Keratinocyte (primary cell): ENCODE measurements around the gene RPL32. TPM values are rescaled to one million over a fixed set of nuclear protein-coding genes. Genes with fewer than 3 reads are reported as not detected.
"Not testable (repeated sequence)": the region's sequence is repeated elsewhere in the genome, so short reads cannot be mapped to it uniquely, and the experiment has no call there.

Source experiments
- DNase-seq: peaks from one replicate; pipeline ENCODE4 v3.0.0-alpha.2; 2011; ENCODE audit warnings: low read depth, missing footprints, low spot score
- FAIRE-seq: peaks from 2 replicates; lab custom pipeline; 2011; peaks lifted over from hg19 to GRCh38; lab: Jason Lieb, UNC
- H2AFZ ChIP-seq: 2 replicates; pipeline ENCODE4 v1.6.0; 2012; ENCODE audit warnings: low read length, control low read depth, inconsistent platforms; ENCODE audit not compliant: control insufficient read depth
- H3K27ac ChIP-seq: 2 replicates; pipeline ENCODE4 v1.5.1; 2011; ENCODE audit warnings: low read length; ENCODE audit not compliant: control insufficient read depth, insufficient read depth
- H3K27me3 ChIP-seq: 3 replicates; pipeline ENCODE4 v1.6.0; 2011; ENCODE audit warnings: low read length; ENCODE audit not compliant: control insufficient read depth, insufficient read depth; ENCODE audit errors: extremely low read depth
- H3K36me3 ChIP-seq, 2 experiments: 2 replicates in 1 of 2; 3 replicates in 1 of 2; pipeline ENCODE4 v1.5.1; 2011; ENCODE audit warnings: low read length in 2 of 2, mild to moderate bottlenecking in 1 of 2; ENCODE audit not compliant: control insufficient read depth in 2 of 2, insufficient read depth in 2 of 2; ENCODE audit errors: extremely low read depth in 1 of 2
- H3K4me1 ChIP-seq: 3 replicates; pipeline ENCODE4 v1.5.1; 2011; ENCODE audit warnings: low read length; ENCODE audit not compliant: control insufficient read depth, insufficient read depth; ENCODE audit errors: extremely low read depth
- H3K4me2 ChIP-seq: 3 replicates; pipeline ENCODE4 v1.6.0; 2011; ENCODE audit warnings: low read depth, low read length; ENCODE audit not compliant: control insufficient read depth, insufficient read depth; ENCODE audit errors: extremely low read depth
- H3K4me3 ChIP-seq, 3 experiments: fragments of 200-600 bp in 1 of 3; sonication (generic) in 1 of 3; 2 replicates in 2 of 3; 3 replicates in 1 of 3; pipeline ENCODE4 v1.5.1; 2011 to 2016; ENCODE audit warnings: low read length in 3 of 3, mild to moderate bottlenecking in 3 of 3, control low read depth in 2 of 3, inconsistent platforms in 1 of 3, low read depth in 1 of 3, mixed read lengths in 1 of 3, mixed run types in 1 of 3, moderate library complexity in 1 of 3; ENCODE audit not compliant: control insufficient read depth in 2 of 3, insufficient read depth in 2 of 3; ENCODE audit errors: extremely low read depth in 1 of 3
- H3K79me2 ChIP-seq: 2 replicates; pipeline ENCODE4 v1.6.0; 2012; ENCODE audit warnings: low read length; ENCODE audit not compliant: control insufficient read depth, insufficient read depth
- H3K9ac ChIP-seq: 3 replicates; pipeline ENCODE4 v1.6.0; 2011; ENCODE audit warnings: low read length; ENCODE audit not compliant: control insufficient read depth, insufficient read depth; ENCODE audit errors: extremely low read depth
- H3K9me1 ChIP-seq: 3 replicates; pipeline ENCODE4 v1.6.0; 2011; ENCODE audit warnings: low read length; ENCODE audit not compliant: control insufficient read depth, insufficient read depth; ENCODE audit errors: extremely low read depth
- H3K9me3 ChIP-seq: 2 replicates; pipeline ENCODE4 v1.5.1; 2012; ENCODE audit warnings: low read depth, low read length; ENCODE audit not compliant: control insufficient read depth
- H4K20me1 ChIP-seq: 3 replicates; pipeline ENCODE4 v1.6.0; 2011; ENCODE audit warnings: low read length; ENCODE audit not compliant: control insufficient read depth, insufficient read depth; ENCODE audit errors: extremely low read depth
- EZH2 ChIP-seq: IDR thresholded peaks from one replicate; pipeline ENCODE4 v1.6.1; 2012; ENCODE audit warnings: inconsistent platforms, mild to moderate bottlenecking, low read length, moderate library complexity
- dilution Hi-C: fragments of 300-500 bp; cut with MboI; formaldehyde crosslinking; loops from one replicate; pipeline ENCODE4 v1.7.0; 2020; ENCODE audit warnings: low sequenced_read_pairs; ENCODE audit not compliant: extremely low pct_ligation_motif_present
- polyA plus RNA-seq, 5 experiments: library from polyadenylated mRNA; depleted of rRNA in 3 of 5; stranded (reverse) in 3 of 5; stranded (forward) in 1 of 5; unstranded in 1 of 5; fragments of >200 nt; gene quantifications; 1 replicate in 1 of 5; 2 replicates in 3 of 5; 3 replicates in 1 of 5; pipeline versions ENCODE4 v1.2.1 to v1.2.3, GENCODE V29; 2011 to 2012; ENCODE audit warnings: missing spikeins in 2 of 5, low read depth in 1 of 5, low replicate concordance in 1 of 5
- TF ChIP-seq, protein P1 (sequence below), 3 experiments: IDR thresholded peaks in 1 of 3; conservative IDR thresholded peaks in 1 of 3; optimal IDR thresholded peaks in 1 of 3; 2 replicates in 2 of 3; 3 replicates in 1 of 3; pipeline versions ENCODE3 to v1.5.1; 2011; ENCODE audit warnings: low read length in 3 of 3, mild to moderate bottlenecking in 3 of 3, moderate library complexity in 2 of 3, control low read depth in 1 of 3, inconsistent platforms in 1 of 3; ENCODE audit not compliant: insufficient read depth in 2 of 3; ENCODE audit errors: extremely low read depth in 1 of 3

Gene RPL32
- polyA plus RNA-seq, 1 donor (not counting 4 experiments of a cell fraction or from before 2014, with no cell fraction given): 2,534 TPM

DNA sequence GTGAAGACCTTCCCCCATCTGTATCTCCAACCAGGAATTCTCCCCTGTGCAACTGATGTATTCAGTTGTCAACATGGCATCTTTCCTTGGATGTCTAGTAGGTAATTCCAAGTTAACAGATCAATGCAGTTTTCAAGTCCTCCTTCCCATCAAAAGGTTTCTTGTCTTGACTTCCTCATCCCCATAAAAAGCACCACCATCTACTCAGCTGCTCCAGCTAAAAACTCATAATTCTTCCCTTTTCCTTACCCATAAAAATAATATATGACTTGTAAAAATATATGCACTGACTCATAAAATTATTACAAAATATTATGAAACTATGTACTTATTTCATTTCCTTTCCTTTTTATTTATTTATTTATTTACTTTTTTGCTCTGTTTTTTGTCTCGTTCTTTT, 49.9 kb downstream of the RPL32 start:
- FAIRE-seq: no peak
- dilution Hi-C loops: no loop called here
- no peak for DNase-seq

DNA sequence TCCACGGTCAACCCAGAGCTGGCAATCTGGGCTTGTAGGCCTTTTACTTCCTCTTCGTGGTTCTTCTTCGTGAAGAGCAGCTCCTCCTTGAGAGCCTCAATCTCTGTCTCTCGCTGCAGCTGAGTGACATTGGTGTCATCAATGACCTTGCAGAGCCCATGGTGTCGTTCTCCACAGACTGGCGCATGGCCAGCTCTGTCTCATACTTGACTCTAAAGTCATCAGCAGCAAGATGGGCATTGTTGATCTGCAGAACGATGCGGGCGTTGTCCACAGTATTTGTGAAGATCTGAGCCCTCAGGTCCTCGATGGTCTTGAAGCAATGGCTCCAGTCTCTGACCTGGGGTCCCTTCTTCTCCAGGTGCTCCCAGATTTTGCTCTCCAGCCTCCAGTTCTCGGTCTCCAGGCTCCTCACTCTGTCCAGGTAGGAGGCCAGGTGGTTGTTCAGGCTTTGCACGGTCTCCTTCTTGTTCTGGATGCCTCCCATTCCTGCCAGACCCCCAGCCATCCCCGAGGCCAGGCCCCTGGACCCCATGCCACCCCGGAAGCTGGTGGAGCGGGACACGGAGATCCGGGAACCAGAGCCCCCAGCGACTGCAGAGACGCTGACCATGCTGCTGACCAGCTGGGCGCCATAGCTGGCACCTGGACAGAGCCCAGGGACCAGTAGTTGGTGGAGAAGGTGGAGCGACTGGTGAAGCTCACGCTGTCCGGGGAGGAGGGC, 53.2 kb downstream of the RPL32 start:
- H3K4me3 ChIP-seq, H3K79me2 ChIP-seq, H3K4me1 ChIP-seq, dilution Hi-C loops, H4K20me1 ChIP-seq, H3K9me3 ChIP-seq, H3K36me3 ChIP-seq, DNase-seq, H3K27me3 ChIP-seq, H3K27ac ChIP-seq, H3K9ac ChIP-seq, H3K4me2 ChIP-seq, H2AFZ ChIP-seq, H3K9me1 ChIP-seq, FAIRE-seq: not testable (repeated sequence)

More for the DNA sequence above, 49.9 kb downstream of the RPL32 start:
- no peak for TF ChIP-seq EZH2
- TF ChIP-seq, protein P1, sequence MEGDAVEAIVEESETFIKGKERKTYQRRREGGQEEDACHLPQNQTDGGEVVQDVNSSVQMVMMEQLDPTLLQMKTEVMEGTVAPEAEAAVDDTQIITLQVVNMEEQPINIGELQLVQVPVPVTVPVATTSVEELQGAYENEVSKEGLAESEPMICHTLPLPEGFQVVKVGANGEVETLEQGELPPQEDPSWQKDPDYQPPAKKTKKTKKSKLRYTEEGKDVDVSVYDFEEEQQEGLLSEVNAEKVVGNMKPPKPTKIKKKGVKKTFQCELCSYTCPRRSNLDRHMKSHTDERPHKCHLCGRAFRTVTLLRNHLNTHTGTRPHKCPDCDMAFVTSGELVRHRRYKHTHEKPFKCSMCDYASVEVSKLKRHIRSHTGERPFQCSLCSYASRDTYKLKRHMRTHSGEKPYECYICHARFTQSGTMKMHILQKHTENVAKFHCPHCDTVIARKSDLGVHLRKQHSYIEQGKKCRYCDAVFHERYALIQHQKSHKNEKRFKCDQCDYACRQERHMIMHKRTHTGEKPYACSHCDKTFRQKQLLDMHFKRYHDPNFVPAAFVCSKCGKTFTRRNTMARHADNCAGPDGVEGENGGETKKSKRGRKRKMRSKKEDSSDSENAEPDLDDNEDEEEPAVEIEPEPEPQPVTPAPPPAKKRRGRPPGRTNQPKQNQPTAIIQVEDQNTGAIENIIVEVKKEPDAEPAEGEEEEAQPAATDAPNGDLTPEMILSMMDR (optimal IDR thresholded peaks at IDR 0.05 in 1 of 3, IDR thresholded peaks at IDR 0.05 in 1 of 3, conservative IDR thresholded peaks at IDR 0.05 in 1 of 3; ENCODE audit: extremely low read depth in 1 of 3, insufficient read depth in 2 of 3, low read length in 3 of 3): no peak
- Histone ChIP-seq H3K4me3 (no peak overlapping the region), H3K9ac (no peak overlapping the region), H3K9me1 (no peaks in the 10 kb centered on the region), H3K27me3 (peaks cover 5% of the 10 kb centered on the region), H3K9me3 (no peaks in the 10 kb centered on the region), H4K20me1 (no peaks in the 10 kb centered on the region), H2AFZ (no peak overlapping the region), H3K4me1 (no peaks in the 10 kb centered on the region), H3K36me3 (no peaks in the 10 kb centered on the region), H3K27ac (no peak overlapping the region), H3K4me2 (no peak overlapping the region), H3K79me2 (no peaks in the 10 kb centered on the region)

DNA sequence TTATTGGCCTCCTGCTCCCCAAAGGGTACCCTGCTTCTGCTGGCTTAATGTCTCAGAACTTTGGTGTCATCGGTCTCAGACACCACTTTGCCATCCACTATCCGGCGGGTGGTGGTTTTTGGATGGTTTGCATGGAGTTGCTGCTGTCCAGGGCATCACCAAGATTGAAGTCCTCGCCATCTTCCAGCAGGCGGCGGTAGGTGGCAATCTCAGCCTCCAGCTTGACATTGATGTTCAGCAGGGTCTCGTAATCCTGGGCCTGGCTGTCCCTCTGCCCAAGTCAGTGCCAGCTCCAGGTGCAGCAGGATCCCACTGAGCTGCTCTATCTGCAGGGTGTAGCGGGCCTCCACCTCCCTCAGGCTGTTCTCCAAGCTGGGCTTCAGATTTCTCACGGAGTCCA, 54.0 kb downstream of the RPL32 start:
- H3K79me2 ChIP-seq, FAIRE-seq, H3K4me2 ChIP-seq, dilution Hi-C loops, H3K9ac ChIP-seq, H3K4me3 ChIP-seq, H4K20me1 ChIP-seq, H3K27me3 ChIP-seq, H3K4me1 ChIP-seq, H3K27ac ChIP-seq, H2AFZ ChIP-seq, DNase-seq, H3K9me1 ChIP-seq, H3K36me3 ChIP-seq, H3K9me3 ChIP-seq: not testable (repeated sequence)
- TF ChIP-seq, protein P1 (optimal IDR thresholded peaks at IDR 0.05 in 1 of 3, IDR thresholded peaks at IDR 0.05 in 1 of 3, conservative IDR thresholded peaks at IDR 0.05 in 1 of 3; ENCODE audit: extremely low read depth in 1 of 3, insufficient read depth in 2 of 3, low read length in 3 of 3): peak; percentile 16 to 54 (median 37)
